AG09319 (cell line): ENCODE measurements around the gene METTL9.

Source experiments
- DNase-seq: peaks from one replicate; pipeline ENCODE4 v3.0.0-alpha.2; 2010; ENCODE audit warnings: low read depth; ENCODE audit errors: extremely low read depth
- TF ChIP-seq, protein P1 (sequence below): IDR thresholded peaks from 2 replicates; pipeline ENCODE4 v1.5.1; 2011; ENCODE audit warnings: low read depth, mild to moderate bottlenecking, inconsistent platforms, low read length, moderate library complexity

METTL9 gene

DNA sequence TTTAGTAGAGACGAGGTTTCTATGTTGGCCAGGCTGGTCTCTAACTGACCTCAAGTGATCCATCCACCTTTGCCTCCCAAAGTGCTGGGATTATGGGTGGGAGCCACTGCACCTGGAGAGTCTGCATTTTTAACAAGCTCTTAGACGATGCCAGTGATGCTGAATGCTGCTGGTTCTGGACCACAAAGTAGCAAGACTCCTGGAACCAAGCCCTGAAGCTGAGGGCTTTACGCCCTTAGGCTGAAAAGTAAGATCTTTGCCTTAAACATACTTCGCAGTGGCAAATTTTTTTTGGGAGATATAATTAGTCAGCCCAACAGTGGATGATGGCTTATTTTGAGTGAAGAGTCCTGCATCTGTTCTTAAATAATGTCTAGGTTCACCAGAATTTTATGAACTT, 14.0 kb downstream of the METTL9 start:
- no peak for DNase-seq
- TF ChIP-seq, protein P1, sequence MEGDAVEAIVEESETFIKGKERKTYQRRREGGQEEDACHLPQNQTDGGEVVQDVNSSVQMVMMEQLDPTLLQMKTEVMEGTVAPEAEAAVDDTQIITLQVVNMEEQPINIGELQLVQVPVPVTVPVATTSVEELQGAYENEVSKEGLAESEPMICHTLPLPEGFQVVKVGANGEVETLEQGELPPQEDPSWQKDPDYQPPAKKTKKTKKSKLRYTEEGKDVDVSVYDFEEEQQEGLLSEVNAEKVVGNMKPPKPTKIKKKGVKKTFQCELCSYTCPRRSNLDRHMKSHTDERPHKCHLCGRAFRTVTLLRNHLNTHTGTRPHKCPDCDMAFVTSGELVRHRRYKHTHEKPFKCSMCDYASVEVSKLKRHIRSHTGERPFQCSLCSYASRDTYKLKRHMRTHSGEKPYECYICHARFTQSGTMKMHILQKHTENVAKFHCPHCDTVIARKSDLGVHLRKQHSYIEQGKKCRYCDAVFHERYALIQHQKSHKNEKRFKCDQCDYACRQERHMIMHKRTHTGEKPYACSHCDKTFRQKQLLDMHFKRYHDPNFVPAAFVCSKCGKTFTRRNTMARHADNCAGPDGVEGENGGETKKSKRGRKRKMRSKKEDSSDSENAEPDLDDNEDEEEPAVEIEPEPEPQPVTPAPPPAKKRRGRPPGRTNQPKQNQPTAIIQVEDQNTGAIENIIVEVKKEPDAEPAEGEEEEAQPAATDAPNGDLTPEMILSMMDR, result no peak

DNA sequence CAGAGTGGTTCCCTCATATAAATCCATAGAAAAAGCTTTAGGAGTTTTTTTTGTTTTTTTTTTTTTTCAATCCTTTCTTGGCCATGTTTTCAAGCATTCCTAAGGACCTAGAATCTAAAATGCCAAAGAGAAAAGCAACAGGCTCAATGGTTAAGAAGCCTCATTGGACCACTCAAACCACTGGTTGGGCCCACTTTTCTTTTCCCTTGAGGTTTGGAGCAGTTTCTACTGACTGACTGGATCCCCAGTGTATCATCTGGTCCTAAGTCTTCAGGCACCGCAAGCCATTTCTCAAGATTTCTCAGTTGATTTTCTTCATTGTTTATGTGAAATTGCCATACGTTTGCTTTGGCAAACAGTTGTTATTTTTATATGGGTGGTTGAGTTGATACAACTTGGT, 14.4 kb downstream of the METTL9 start:
- no peak for DNase-seq
- TF ChIP-seq, protein P1, result no peak

GRCh38 chr16:21614896-21615295, 15.5 kb downstream of the METTL9 start:
- no peak for DNase-seq
- TF ChIP-seq, protein P1, result no peak; the same call in 1 of the 2 replicates

GRCh38 chr16:21617607-21618006, 18.2 kb downstream of the METTL9 start:
- DNase-seq, result no peak
- TF ChIP-seq, protein P1, result no peak

- DNase-seq, result no peak
- TF ChIP-seq, protein P1, result no peak
Observed at GRCh38 chr16:21618281-21618680, 18.9 kb downstream of the METTL9 start.

GRCh38 chr16:21619765-21620425, 20.5 kb downstream of the METTL9 start:
- no peak for DNase-seq
- TF ChIP-seq, protein P1, result no peak

- DNase-seq, result no peak
- TF ChIP-seq, protein P1, result no peak
Observed at GRCh38 chr16:21620592-21620991, 21.2 kb downstream of the METTL9 start.
